HG03045 (cell line): ENCODE data around the gene MTARC2.

Source experiments
- ATAC-seq: cut with Tn5 transposase; IDR thresholded peaks from one replicate; pipeline ENCODE4 v1.9.1; 2021; ENCODE audit warnings: mild to moderate bottlenecking, moderate library complexity; ENCODE audit not compliant: unreplicated experiment

MTARC2 gene

GRCh38 chr1:220767312-220768125 is 19.4 kb downstream of the MTARC2 start:
- ATAC-seq: no peak

GRCh38 chr1:220768126-220768601 is 20.0 kb downstream of the MTARC2 start:
- no peak for ATAC-seq

- no peak for ATAC-seq
Measured at GRCh38 chr1:220769205-220769604, 21.1 kb downstream of the MTARC2 start.

GRCh38 chr1:220770245-220770913 is 22.3 kb downstream of the MTARC2 start:
- ATAC-seq: peak; percentile 69

- ATAC-seq: no peak
Measured at GRCh38 chr1:220772846-220773245, 24.7 kb downstream of the MTARC2 start.

GRCh38 chr1:220775240-220775853 is 27.2 kb downstream of the MTARC2 start:
- ATAC-seq: no peak

GRCh38 chr1:220776254-220776653 is 28.1 kb downstream of the MTARC2 start:
- ATAC-seq: no peak

- ATAC-seq: peak; percentile 80
Measured at GRCh38 chr1:220776720-220777326, 28.7 kb downstream of the MTARC2 start.

- no peak for ATAC-seq
Measured at GRCh38 chr1:220783453-220783852, 35.3 kb downstream of the MTARC2 start.

GRCh38 chr1:220784751-220785150 is 36.6 kb downstream of the MTARC2 start:
- ATAC-seq: no peak

- no peak for ATAC-seq
Measured at GRCh38 chr1:220785166-220786056, 37.3 kb downstream of the MTARC2 start.

GRCh38 chr1:220786057-220786336 is 37.9 kb downstream of the MTARC2 start:
- ATAC-seq: peak; percentile 22

- peak; percentile 71 for ATAC-seq
Measured at GRCh38 chr1:220786337-220787068, 38.4 kb downstream of the MTARC2 start, which contains the start of gene MTARC1. MTARC1 (plus strand) TSS chr1:220786913; CDS start chr1:220786945, 32 bp downstream.

GRCh38 chr1:220787069-220787619 is 39.0 kb downstream of the MTARC2 start:
- ATAC-seq: peak; percentile 28

- ATAC-seq: no peak
Measured at GRCh38 chr1:220788900-220789299, 40.8 kb downstream of the MTARC2 start.

GRCh38 chr1:220789532-220790147 is 41.5 kb downstream of the MTARC2 start:
- no peak for ATAC-seq

- ATAC-seq: no peak
Measured at GRCh38 chr1:220791285-220791684, 43.2 kb downstream of the MTARC2 start.

GRCh38 chr1:220791956-220792355 is 43.8 kb downstream of the MTARC2 start:
- no peak for ATAC-seq

GRCh38 chr1:220796530-220796929 is 48.4 kb downstream of the MTARC2 start:
- no peak for ATAC-seq
